Measurements from ENCODE around the gene NRG2. TPM values are rescaled to one million over a fixed set of nuclear protein-coding genes. Genes with fewer than 3 reads are reported as not detected.

NRG2 gene
- total and polyA plus RNA-seq, 11 donors: 0.72 to 4.8 (median 3.4) TPM

- ATAC-seq (no peak), DNase-seq (peak in 1 of 5 donors; percentile 15)
- Histone ChIP-seq H3K27ac (no peak overlapping the region), H3K27me3 (peaks cover 0 to 8% (median 0%) of the 10 kb centered on the region in 9 donors), H3K4me3 (no peak overlapping the region), H3K4me1 (no peaks in the 10 kb centered on the region), H3K9me3 (no peaks in the 10 kb centered on the region), H3K36me3 (no peaks in the 10 kb centered on the region)
- TF ChIP-seq CTCF (IDR thresholded peaks at IDR 0.05) (no peak), POLR2A (IDR thresholded peaks at IDR 0.05) (no peak)
- intact Hi-C loops (cut with DNase I): no loop called here
- 82 to 91% (median 83%) methylated on average over 8 of the region's 8 CpGs for WGBS, 4 donors
These were observed 232.5 kb downstream of the NRG2 start for GRCh38 chr5:139810341-139811273.

- Histone ChIP-seq H3K4me3 (no peak overlapping the region), H3K9me3 (no peaks in the 10 kb centered on the region), H3K4me1 (no peaks in the 10 kb centered on the region), H3K27ac (no peak overlapping the region), H3K27me3 (peaks cover 0 to 8% (median 0%) of the 10 kb centered on the region in 9 donors), H3K36me3 (no peaks in the 10 kb centered on the region)
- DNase-seq (peak in 1 of 5 donors; percentile 37), ATAC-seq (no peak)
- 91 to 100% (median 93%) methylated on average over 8 to 11 of the region's 11 CpGs for WGBS, 4 donors
- intact Hi-C loops (cut with DNase I): no loop called here
- TF ChIP-seq POLR2A (IDR thresholded peaks at IDR 0.05): no peak
- no peak for TF ChIP-seq CTCF (IDR thresholded peaks at IDR 0.05)
These were observed 233.7 kb downstream of the NRG2 start for GRCh38 chr5:139809331-139809810.

- DNase-seq (peak in 3 of 5 donors; percentile 38 to 74 (median 40)), ATAC-seq (peak in 3 of 4 donors; percentile 65 to 78 (median 67))
- H3K27me3 ChIP-seq: peaks cover 0 to 8% (median 0%) of the 10 kb centered on the region in 9 donors
- H3K9me3 ChIP-seq: no peaks in the 10 kb centered on the region
- WGBS, 4 donors: 29 to 35% (median 34%) methylated on average over 15 to 19 of the region's 19 CpGs
- no peak overlapping the region for H3K4me3 ChIP-seq
- H3K36me3 ChIP-seq: no peaks in the 10 kb centered on the region
- H3K27ac ChIP-seq: no peak overlapping the region
- H3K4me1 ChIP-seq: no peaks in the 10 kb centered on the region
- intact Hi-C loops (cut with DNase I): no loop called here
- TF ChIP-seq CTCF (IDR thresholded peaks at IDR 0.05) (no peak), POLR2A (IDR thresholded peaks at IDR 0.05) (no peak)
These were observed 234.4 kb downstream of the NRG2 start for GRCh38 chr5:139808481-139809330.
